ENCODE data around the gene ENPEP.
"Not testable (repeated sequence)": the region's sequence is repeated elsewhere in the genome, so short reads cannot be mapped to it uniquely, and the experiment has no call there.

The ENPEP gene

GRCh38 chr4:110484767-110485166 is 8.8 kb downstream of the ENPEP start:
- no peak overlapping the region for H3K4me2 ChIP-seq (ENCODE audit: low read length, poor library complexity, severe bottlenecking)
- H2AFZ ChIP-seq (ENCODE audit: low read depth, low read length) = no peak overlapping the region
- H2BK12ac ChIP-seq (ENCODE audit: low read length in 2 of 2) = no peak overlapping the region
- no peak overlapping the region for H3K14ac ChIP-seq (ENCODE audit: low read length in 2 of 2)
- no peak overlapping the region for H3K18ac ChIP-seq (ENCODE audit: low read depth in 1 of 2, low read length in 2 of 2)
- no peak overlapping the region for H4K8ac ChIP-seq (ENCODE audit: low read length)
- peaks cover 1% of the 10 kb centered on the region for H3K4me1 ChIP-seq (ENCODE audit: control insufficient read depth, insufficient read depth, low read depth, low read length)
- no peak overlapping the region for H3K23ac ChIP-seq (ENCODE audit: low read length in 2 of 2)
- no peaks in the 10 kb centered on the region for H3K36me3 ChIP-seq (ENCODE audit: control insufficient read depth in 1 of 2, insufficient read depth in 2 of 2, low read depth in 1 of 2, low read length in 2 of 2)
- H2BK5ac ChIP-seq (ENCODE audit: low read depth, low read length, poor library complexity, severe bottlenecking) = no peak overlapping the region
- WGBS = 2% methylated on average over 5 of the region's 5 CpGs
- no peak overlapping the region for H3K27ac ChIP-seq (ENCODE audit: low read length, poor library complexity, severe bottlenecking)
- H3K79me1 ChIP-seq (replicated peaks; ENCODE audit: low read length, poor library complexity, severe bottlenecking) = no peaks in the 10 kb centered on the region
- no peaks in the 10 kb centered on the region for H3K27me3 ChIP-seq (ENCODE audit: control insufficient read depth in 1 of 2, insufficient read depth in 1 of 2, low read length in 2 of 2)
- no peak overlapping the region for H3K4me3 ChIP-seq (ENCODE audit: insufficient read depth in 1 of 2, low read depth in 1 of 2, low read length in 2 of 2)
- no peak overlapping the region for H3K4ac ChIP-seq (ENCODE audit: low read depth in 1 of 2, low read length in 2 of 2)
- no peak overlapping the region for H2AK5ac ChIP-seq (ENCODE audit: low read length, severe bottlenecking)
- peak; percentile 93 for DNase-seq
- no peak overlapping the region for H2BK15ac ChIP-seq (ENCODE audit: low read depth, poor library complexity, severe bottlenecking)
- no peaks in the 10 kb centered on the region for H3K9me3 ChIP-seq (ENCODE audit: control insufficient read depth, low read length)
- no peak overlapping the region for H2BK120ac ChIP-seq (ENCODE audit: low read depth, low read length)
- peak overlapping the region; percentile 40 for H3K9ac ChIP-seq (ENCODE audit: low read length)
- no peak overlapping the region for H4K91ac ChIP-seq (ENCODE audit: low read length)

- no peak overlapping the region for H3K18ac ChIP-seq (ENCODE audit: low read depth in 1 of 2, low read length in 2 of 2)
- H3K27me3 ChIP-seq (ENCODE audit: control insufficient read depth in 1 of 2, insufficient read depth in 1 of 2, low read length in 2 of 2) = no peaks in the 10 kb centered on the region
- no peak overlapping the region for H3K4ac ChIP-seq (ENCODE audit: low read depth in 1 of 2, low read length in 2 of 2)
- no peak overlapping the region for H3K4me2 ChIP-seq (ENCODE audit: low read length, poor library complexity, severe bottlenecking)
- H2BK12ac ChIP-seq (ENCODE audit: low read length in 2 of 2) = no peak overlapping the region
- H3K4me3 ChIP-seq (ENCODE audit: insufficient read depth in 1 of 2, low read depth in 1 of 2, low read length in 2 of 2) = no peak overlapping the region
- H2BK15ac ChIP-seq (ENCODE audit: low read depth, poor library complexity, severe bottlenecking) = no peak overlapping the region
- H2AFZ ChIP-seq (ENCODE audit: low read depth, low read length) = no peak overlapping the region
- no peak overlapping the region for H2AK5ac ChIP-seq (ENCODE audit: low read length, severe bottlenecking)
- DNase-seq = no peak
- no CpG with 5 or more reads among the region's 1 CpG for WGBS
- H3K79me1 ChIP-seq (replicated peaks; ENCODE audit: low read length, poor library complexity, severe bottlenecking) = no peaks in the 10 kb centered on the region
- no peak overlapping the region for H2BK5ac ChIP-seq (ENCODE audit: low read depth, low read length, poor library complexity, severe bottlenecking)
- H3K9me3 ChIP-seq (ENCODE audit: control insufficient read depth, low read length) = no peaks in the 10 kb centered on the region
- no peak overlapping the region for H2BK120ac ChIP-seq (ENCODE audit: low read depth, low read length)
- H3K36me3 ChIP-seq (ENCODE audit: control insufficient read depth in 1 of 2, insufficient read depth in 2 of 2, low read depth in 1 of 2, low read length in 2 of 2) = no peaks in the 10 kb centered on the region
- peak overlapping the region; percentile 40 for H3K9ac ChIP-seq (ENCODE audit: low read length)
- peaks cover 1% of the 10 kb centered on the region for H3K4me1 ChIP-seq (ENCODE audit: control insufficient read depth, insufficient read depth, low read depth, low read length)
- no peak overlapping the region for H4K8ac ChIP-seq (ENCODE audit: low read length)
- H3K14ac ChIP-seq (ENCODE audit: low read length in 2 of 2) = no peak overlapping the region
- H3K23ac ChIP-seq (ENCODE audit: low read length in 2 of 2) = no peak overlapping the region
- peak overlapping the region; percentile 8 for H3K27ac ChIP-seq (ENCODE audit: low read length, poor library complexity, severe bottlenecking)
- H4K91ac ChIP-seq (ENCODE audit: low read length) = no peak overlapping the region
These were observed 9.5 kb downstream of the ENPEP start for GRCh38 chr4:110485452-110485851.

- Histone ChIP-seq H2BK120ac (ENCODE audit: low read depth, low read length) (no peak overlapping the region), H3K4me1 (ENCODE audit: control insufficient read depth, insufficient read depth, low read depth, low read length) (peaks cover 1% of the 10 kb centered on the region), H3K79me1 (replicated peaks; ENCODE audit: low read length, poor library complexity, severe bottlenecking) (no peaks in the 10 kb centered on the region), H3K27me3 (ENCODE audit: control insufficient read depth in 1 of 2, insufficient read depth in 1 of 2, low read length in 2 of 2) (no peaks in the 10 kb centered on the region), H3K23ac (ENCODE audit: low read length in 2 of 2) (no peak overlapping the region), H2BK15ac (ENCODE audit: low read depth, poor library complexity, severe bottlenecking) (no peak overlapping the region), H3K14ac (ENCODE audit: low read length in 2 of 2) (no peak overlapping the region), H3K4me2 (ENCODE audit: low read length, poor library complexity, severe bottlenecking) (no peak overlapping the region), H3K9ac (ENCODE audit: low read length) (no peak overlapping the region), H4K8ac (ENCODE audit: low read length) (no peak overlapping the region), H3K18ac (ENCODE audit: low read depth in 1 of 2, low read length in 2 of 2) (no peak overlapping the region), H2AK5ac (ENCODE audit: low read length, severe bottlenecking) (no peak overlapping the region), H2AFZ (ENCODE audit: low read depth, low read length) (no peak overlapping the region), H4K91ac (ENCODE audit: low read length) (no peak overlapping the region), H3K4ac (ENCODE audit: low read depth in 1 of 2, low read length in 2 of 2) (no peak overlapping the region), H3K9me3 (ENCODE audit: control insufficient read depth, low read length) (no peaks in the 10 kb centered on the region), H3K4me3 (ENCODE audit: insufficient read depth in 1 of 2, low read depth in 1 of 2, low read length in 2 of 2) (no peak overlapping the region), H3K36me3 (ENCODE audit: control insufficient read depth in 1 of 2, insufficient read depth in 2 of 2, low read depth in 1 of 2, low read length in 2 of 2) (no peaks in the 10 kb centered on the region), H2BK5ac (ENCODE audit: low read depth, low read length, poor library complexity, severe bottlenecking) (no peak overlapping the region), H2BK12ac (ENCODE audit: low read length in 2 of 2) (no peak overlapping the region), H3K27ac (ENCODE audit: low read length, poor library complexity, severe bottlenecking) (no peak overlapping the region)
- WGBS = 43% methylated on average over 4 of the region's 4 CpGs
- DNase-seq = no peak
These were observed 10.3 kb downstream of the ENPEP start for GRCh38 chr4:110486256-110486655.

- H4K8ac ChIP-seq (ENCODE audit: low read length); H3K4me3 ChIP-seq (ENCODE audit: insufficient read depth in 1 of 2, low read depth in 1 of 2, low read length in 2 of 2); H2BK120ac ChIP-seq (ENCODE audit: low read depth, low read length); H3K27ac ChIP-seq (ENCODE audit: low read length, poor library complexity, severe bottlenecking); H3K18ac ChIP-seq (ENCODE audit: low read depth in 1 of 2, low read length in 2 of 2); H3K14ac ChIP-seq (ENCODE audit: low read length in 2 of 2); H3K9me3 ChIP-seq (ENCODE audit: control insufficient read depth, low read length); H2AK5ac ChIP-seq (ENCODE audit: low read length, severe bottlenecking); H2BK12ac ChIP-seq (ENCODE audit: low read length in 2 of 2); H3K4me1 ChIP-seq (ENCODE audit: control insufficient read depth, insufficient read depth, low read depth, low read length); H3K79me1 ChIP-seq (replicated peaks; ENCODE audit: low read length, poor library complexity, severe bottlenecking); H2BK5ac ChIP-seq (ENCODE audit: low read depth, low read length, poor library complexity, severe bottlenecking); DNase-seq; H3K9ac ChIP-seq (ENCODE audit: low read length); H2BK15ac ChIP-seq (ENCODE audit: low read depth, poor library complexity, severe bottlenecking); H4K91ac ChIP-seq (ENCODE audit: low read length); H3K36me3 ChIP-seq (ENCODE audit: control insufficient read depth in 1 of 2, insufficient read depth in 2 of 2, low read depth in 1 of 2, low read length in 2 of 2); H3K23ac ChIP-seq (ENCODE audit: low read length in 2 of 2); H3K27me3 ChIP-seq (ENCODE audit: control insufficient read depth in 1 of 2, insufficient read depth in 1 of 2, low read length in 2 of 2); H3K4ac ChIP-seq (ENCODE audit: low read depth in 1 of 2, low read length in 2 of 2); H3K4me2 ChIP-seq (ENCODE audit: low read length, poor library complexity, severe bottlenecking); H2AFZ ChIP-seq (ENCODE audit: low read depth, low read length): not testable (repeated sequence)
- WGBS = 88% methylated on average over 3 of the region's 4 CpGs
These were observed 10.9 kb downstream of the ENPEP start for GRCh38 chr4:110486850-110487249.

Measured in mesenchymal stem cell (in vitro differentiated cells and primary cell).